Stimulated activated CD4-positive, alpha-beta T cell treated with anti-CD3 and anti-CD28 coated beads, Interleukin-2, amount 100 ng/mL, for 4 hours (primary cell): ENCODE data around the gene KCNK2.

Experiments used
- DNase-seq: peaks from one replicate; pipeline ENCODE4 v3.0.0-alpha.2; 2020; ENCODE audit warnings: low read depth

The KCNK2 gene

GRCh38 chr1:215252164-215252563 is 169.6 kb downstream of the KCNK2 start:
- DNase-seq: no peak

GRCh38 chr1:215256936-215257679 is 174.6 kb downstream of the KCNK2 start:
- DNase-seq: no peak

- DNase-seq: no peak
Observed at GRCh38 chr1:215260711-215261110, 178.2 kb downstream of the KCNK2 start.

GRCh38 chr1:215262106-215262505 is 179.6 kb downstream of the KCNK2 start:
- DNase-seq: no peak

GRCh38 chr1:215263636-215264035 is 181.1 kb downstream of the KCNK2 start:
- DNase-seq: no peak

GRCh38 chr1:215264649-215265048 is 182.1 kb downstream of the KCNK2 start:
- no peak for DNase-seq

- no peak for DNase-seq
Observed at GRCh38 chr1:215267495-215267894, 185.0 kb downstream of the KCNK2 start.

GRCh38 chr1:215269955-215270354 is 187.4 kb downstream of the KCNK2 start:
- no peak for DNase-seq

- DNase-seq: no peak
Observed at GRCh38 chr1:215273838-215274516, 191.4 kb downstream of the KCNK2 start.

GRCh38 chr1:215276582-215276981 is 194.0 kb downstream of the KCNK2 start:
- DNase-seq: no peak

- no peak for DNase-seq
Observed at GRCh38 chr1:215277532-215277931, 195.0 kb downstream of the KCNK2 start.

GRCh38 chr1:215279682-215280081 is 197.1 kb downstream of the KCNK2 start:
- no peak for DNase-seq

GRCh38 chr1:215282557-215282956 is 200.0 kb downstream of the KCNK2 start:
- DNase-seq: no peak

GRCh38 chr1:215285013-215285800 is 202.7 kb downstream of the KCNK2 start:
- no peak for DNase-seq
